Measurements from ENCODE around the gene GPR32.

Gene GPR32

GRCh38 chr19:50794876-50795663 is 24.8 kb downstream of the GPR32 start:
- no peak overlapping the region for H3K27ac ChIP-seq (ENCODE audit: low read depth, low read length, severe bottlenecking)
- no peaks in the 10 kb centered on the region for H3K9me3 ChIP-seq (ENCODE audit: control insufficient read depth, low read length)
- peaks cover 41% of the 10 kb centered on the region for H3K36me3 ChIP-seq (ENCODE audit: control insufficient read depth, insufficient read depth, low read length)
- WGBS, 2 experiments (ENCODE audit: insufficient coverage in 2 of 2), result 60 to 82% methylated on average over 11 to 15 of the region's 18 CpGs
- H3K4me3 ChIP-seq (ENCODE audit: extremely low read depth, insufficient read depth, low read length, poor library complexity, severe bottlenecking), result no peak overlapping the region
- H3K4me1 ChIP-seq (ENCODE audit: control insufficient read depth, insufficient read depth, low read length, poor library complexity, severe bottlenecking), result no peaks in the 10 kb centered on the region

GRCh38 chr19:50795664-50796073 is 25.4 kb downstream of the GPR32 start:
- Histone ChIP-seq H3K4me3 (ENCODE audit: extremely low read depth, insufficient read depth, low read length, poor library complexity, severe bottlenecking) (no peak overlapping the region), H3K27ac (ENCODE audit: low read depth, low read length, severe bottlenecking) (no peak overlapping the region), H3K4me1 (ENCODE audit: control insufficient read depth, insufficient read depth, low read length, poor library complexity, severe bottlenecking) (peaks cover under 1% of the 10 kb centered on the region), H3K36me3 (ENCODE audit: control insufficient read depth, insufficient read depth, low read length) (peaks cover 47% of the 10 kb centered on the region), H3K9me3 (ENCODE audit: control insufficient read depth, low read length) (no peaks in the 10 kb centered on the region)
- 87% methylated on average over 2 to 4 of the region's 4 CpGs for WGBS, 2 experiments (ENCODE audit: insufficient coverage in 2 of 2)

- peaks cover 52% of the 10 kb centered on the region for H3K36me3 ChIP-seq (ENCODE audit: control insufficient read depth, insufficient read depth, low read length)
- H3K4me1 ChIP-seq (ENCODE audit: control insufficient read depth, insufficient read depth, low read length, poor library complexity, severe bottlenecking), result peaks cover 4% of the 10 kb centered on the region
- WGBS, 2 experiments (ENCODE audit: insufficient coverage in 2 of 2), result 92 to 99% methylated on average over 5 to 9 of the region's 9 CpGs
- no peak overlapping the region for H3K4me3 ChIP-seq (ENCODE audit: extremely low read depth, insufficient read depth, low read length, poor library complexity, severe bottlenecking)
- H3K27ac ChIP-seq (ENCODE audit: low read depth, low read length, severe bottlenecking), result no peak overlapping the region
- H3K9me3 ChIP-seq (ENCODE audit: control insufficient read depth, low read length), result no peaks in the 10 kb centered on the region
Observed at GRCh38 chr19:50796128-50796633, 25.9 kb downstream of the GPR32 start.

- Histone ChIP-seq H3K4me3 (ENCODE audit: extremely low read depth, insufficient read depth, low read length, poor library complexity, severe bottlenecking) (no peak overlapping the region), H3K4me1 (ENCODE audit: control insufficient read depth, insufficient read depth, low read length, poor library complexity, severe bottlenecking) (peaks cover 4% of the 10 kb centered on the region), H3K36me3 (ENCODE audit: control insufficient read depth, insufficient read depth, low read length) (peaks cover 56% of the 10 kb centered on the region), H3K27ac (ENCODE audit: low read depth, low read length, severe bottlenecking) (no peak overlapping the region), H3K9me3 (ENCODE audit: control insufficient read depth, low read length) (no peaks in the 10 kb centered on the region)
- 90 to 94% methylated on average over 7 to 8 of the region's 8 CpGs for WGBS, 2 experiments (ENCODE audit: insufficient coverage in 2 of 2)
Observed at GRCh38 chr19:50796634-50797428, 26.6 kb downstream of the GPR32 start.

- no peak overlapping the region for H3K27ac ChIP-seq (ENCODE audit: low read depth, low read length, severe bottlenecking)
- no peak overlapping the region for H3K4me3 ChIP-seq (ENCODE audit: extremely low read depth, insufficient read depth, low read length, poor library complexity, severe bottlenecking)
- peaks cover 9% of the 10 kb centered on the region for H3K4me1 ChIP-seq (ENCODE audit: control insufficient read depth, insufficient read depth, low read length, poor library complexity, severe bottlenecking)
- WGBS, 2 experiments (ENCODE audit: insufficient coverage in 2 of 2), result 93 to 96% methylated on average over 5 of the region's 7 CpGs
- H3K36me3 ChIP-seq (ENCODE audit: control insufficient read depth, insufficient read depth, low read length), result peaks cover 62% of the 10 kb centered on the region
- no peaks in the 10 kb centered on the region for H3K9me3 ChIP-seq (ENCODE audit: control insufficient read depth, low read length)
Observed at GRCh38 chr19:50797429-50797780, 27.1 kb downstream of the GPR32 start.

GRCh38 chr19:50797781-50798658 is 27.8 kb downstream of the GPR32 start:
- no peaks in the 10 kb centered on the region for H3K9me3 ChIP-seq (ENCODE audit: control insufficient read depth, low read length)
- H3K36me3 ChIP-seq (ENCODE audit: control insufficient read depth, insufficient read depth, low read length), result peaks cover 67% of the 10 kb centered on the region
- peaks cover 15% of the 10 kb centered on the region for H3K4me1 ChIP-seq (ENCODE audit: control insufficient read depth, insufficient read depth, low read length, poor library complexity, severe bottlenecking)
- H3K4me3 ChIP-seq (ENCODE audit: extremely low read depth, insufficient read depth, low read length, poor library complexity, severe bottlenecking), result no peak overlapping the region
- no peak overlapping the region for H3K27ac ChIP-seq (ENCODE audit: low read depth, low read length, severe bottlenecking)
- WGBS, 2 experiments (ENCODE audit: insufficient coverage in 2 of 2), result 93 to 94% methylated on average over 15 to 17 of the region's 18 CpGs

GRCh38 chr19:50798659-50799546 is 28.6 kb downstream of the GPR32 start:
- H3K4me3 ChIP-seq (ENCODE audit: extremely low read depth, insufficient read depth, low read length, poor library complexity, severe bottlenecking), result no peak overlapping the region
- no peaks in the 10 kb centered on the region for H3K9me3 ChIP-seq (ENCODE audit: control insufficient read depth, low read length)
- no peak overlapping the region for H3K27ac ChIP-seq (ENCODE audit: low read depth, low read length, severe bottlenecking)
- peaks cover 68% of the 10 kb centered on the region for H3K36me3 ChIP-seq (ENCODE audit: control insufficient read depth, insufficient read depth, low read length)
- H3K4me1 ChIP-seq (ENCODE audit: control insufficient read depth, insufficient read depth, low read length, poor library complexity, severe bottlenecking), result peaks cover 15% of the 10 kb centered on the region
- WGBS, 2 experiments (ENCODE audit: insufficient coverage in 2 of 2), result 97 to 98% methylated on average over 14 to 20 of the region's 21 CpGs

- WGBS, 2 experiments (ENCODE audit: insufficient coverage in 2 of 2), result 80 to 90% methylated on average over 2 to 3 of the region's 3 CpGs
- peaks cover 68% of the 10 kb centered on the region for H3K36me3 ChIP-seq (ENCODE audit: control insufficient read depth, insufficient read depth, low read length)
- peaks cover 15% of the 10 kb centered on the region for H3K4me1 ChIP-seq (ENCODE audit: control insufficient read depth, insufficient read depth, low read length, poor library complexity, severe bottlenecking)
- no peak overlapping the region for H3K27ac ChIP-seq (ENCODE audit: low read depth, low read length, severe bottlenecking)
- no peak overlapping the region for H3K4me3 ChIP-seq (ENCODE audit: extremely low read depth, insufficient read depth, low read length, poor library complexity, severe bottlenecking)
- no peaks in the 10 kb centered on the region for H3K9me3 ChIP-seq (ENCODE audit: control insufficient read depth, low read length)
Observed at GRCh38 chr19:50799547-50799851, 29.2 kb downstream of the GPR32 start.

- Histone ChIP-seq H3K4me3 (ENCODE audit: extremely low read depth, insufficient read depth, low read length, poor library complexity, severe bottlenecking) (no peak overlapping the region), H3K9me3 (ENCODE audit: control insufficient read depth, low read length) (no peaks in the 10 kb centered on the region), H3K27ac (ENCODE audit: low read depth, low read length, severe bottlenecking) (no peak overlapping the region), H3K4me1 (ENCODE audit: control insufficient read depth, insufficient read depth, low read length, poor library complexity, severe bottlenecking) (peaks cover 19% of the 10 kb centered on the region), H3K36me3 (ENCODE audit: control insufficient read depth, insufficient read depth, low read length) (peaks cover 65% of the 10 kb centered on the region)
- WGBS, 2 experiments (ENCODE audit: insufficient coverage in 2 of 2), result 91 to 92% methylated on average over 4 to 8 of the region's 8 CpGs
Observed at GRCh38 chr19:50801107-50801506, 30.8 kb downstream of the GPR32 start.

All from mesodermal cell (in vitro differentiated cells).